Measurements from ENCODE around the gene SOST.

Gene SOST

GRCh38 chr17:43710101-43710500, 48.5 kb downstream of the SOST start:
- no peak overlapping the region for H3K4me3 ChIP-seq (ENCODE audit: low read length)
- TF ChIP-seq CTCF (conservative IDR thresholded peaks at IDR 0.05; ENCODE audit: low read depth, low read length) = no peak
- DNase-seq (ENCODE audit: low read depth) = no peak

- DNase-seq (ENCODE audit: low read depth) = no peak
- TF ChIP-seq CTCF (conservative IDR thresholded peaks at IDR 0.05; ENCODE audit: low read depth, low read length) = no peak
These were observed 49.4 kb downstream of the SOST start for GRCh38 chr17:43709210-43709609.

GRCh38 chr17:43707184-43707583, 51.4 kb downstream of the SOST start:
- DNase-seq (ENCODE audit: low read depth) = no peak
- H3K4me3 ChIP-seq (ENCODE audit: low read length) = no peak overlapping the region
- no peak for TF ChIP-seq CTCF (conservative IDR thresholded peaks at IDR 0.05; ENCODE audit: low read depth, low read length)

More at GRCh38 chr17:43709210-43709609, 49.4 kb downstream of the SOST start:
- no peak overlapping the region for H3K4me3 ChIP-seq (ENCODE audit: low read length)

- H3K4me3 ChIP-seq (ENCODE audit: low read length) = no peak overlapping the region
- TF ChIP-seq CTCF (conservative IDR thresholded peaks at IDR 0.05; ENCODE audit: low read depth, low read length) = no peak
- DNase-seq (ENCODE audit: low read depth) = no peak
These were observed 52.4 kb downstream of the SOST start for GRCh38 chr17:43706235-43706634.

Data from retinal pigment epithelial cell (primary cell).